ENCODE measurements around the gene NAT14.

DNA sequence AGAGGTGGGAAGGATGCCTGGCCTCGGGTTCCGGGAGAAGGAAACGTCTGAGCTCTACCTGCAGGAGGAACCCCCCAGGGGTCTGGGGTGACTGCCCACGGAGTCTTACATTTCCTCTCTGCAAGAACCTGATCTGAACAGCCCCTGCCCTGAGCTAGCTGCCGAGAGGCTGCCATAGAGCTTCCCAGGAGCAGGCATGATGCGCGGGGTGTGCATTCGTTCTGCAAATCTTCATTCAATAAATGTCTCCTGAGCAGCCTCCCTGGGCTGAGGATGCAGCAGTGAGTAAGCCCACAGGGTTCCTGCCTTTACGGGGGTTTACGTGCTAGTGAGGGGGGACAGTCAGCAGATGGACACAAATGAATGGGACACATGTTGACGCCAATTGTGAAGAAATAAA, 40.3 kb upstream of the NAT14 start:
- TF ChIP-seq, protein P1, sequence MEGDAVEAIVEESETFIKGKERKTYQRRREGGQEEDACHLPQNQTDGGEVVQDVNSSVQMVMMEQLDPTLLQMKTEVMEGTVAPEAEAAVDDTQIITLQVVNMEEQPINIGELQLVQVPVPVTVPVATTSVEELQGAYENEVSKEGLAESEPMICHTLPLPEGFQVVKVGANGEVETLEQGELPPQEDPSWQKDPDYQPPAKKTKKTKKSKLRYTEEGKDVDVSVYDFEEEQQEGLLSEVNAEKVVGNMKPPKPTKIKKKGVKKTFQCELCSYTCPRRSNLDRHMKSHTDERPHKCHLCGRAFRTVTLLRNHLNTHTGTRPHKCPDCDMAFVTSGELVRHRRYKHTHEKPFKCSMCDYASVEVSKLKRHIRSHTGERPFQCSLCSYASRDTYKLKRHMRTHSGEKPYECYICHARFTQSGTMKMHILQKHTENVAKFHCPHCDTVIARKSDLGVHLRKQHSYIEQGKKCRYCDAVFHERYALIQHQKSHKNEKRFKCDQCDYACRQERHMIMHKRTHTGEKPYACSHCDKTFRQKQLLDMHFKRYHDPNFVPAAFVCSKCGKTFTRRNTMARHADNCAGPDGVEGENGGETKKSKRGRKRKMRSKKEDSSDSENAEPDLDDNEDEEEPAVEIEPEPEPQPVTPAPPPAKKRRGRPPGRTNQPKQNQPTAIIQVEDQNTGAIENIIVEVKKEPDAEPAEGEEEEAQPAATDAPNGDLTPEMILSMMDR (IDR thresholded peaks at IDR 0.05): no peak
- no peak for TF ChIP-seq NR3C1 (IDR thresholded peaks at IDR 0.05)
- TF ChIP-seq HOXB13 (CRISPR knock-in tag; IDR thresholded peaks at IDR 0.05; ENCODE audit: low read depth): no peak
- no peak for TF ChIP-seq MAFK (IDR thresholded peaks at IDR 0.05; ENCODE audit: partially characterized antibody)
